OCI-LY3 (cell line): ENCODE results near the gene SLMAP.

Experiments
- H2AFZ ChIP-seq: fragments of 200-600, 300-600 bp; shearing (Covaris generic); 2 replicates; pipeline ENCODE4 v1.6.0; 2014; ENCODE audit warnings: antibody characterized with exemption, low read depth, low read length
- H3K27ac ChIP-seq: fragments of 200-600, 300-600 bp; sonication (generic); 2 replicates; pipeline ENCODE4 v1.5.1; 2014; ENCODE audit warnings: mild to moderate bottlenecking, low read length, moderate library complexity, mixed read lengths
- H3K27me3 ChIP-seq: fragments of 200-600, 300-600 bp; sonication (generic); 2 replicates; pipeline ENCODE4 v1.6.1; 2014; ENCODE audit warnings: low read depth, low read length, mixed read lengths
- H3K36me3 ChIP-seq: fragments of 200-600, 300-600 bp; sonication (generic); replicated peaks from 2 replicates; pipeline ENCODE3; 2014; ENCODE audit warnings: low read depth, low read length, mixed read lengths
- H3K4me1 ChIP-seq: fragments of 300-600, 200-600 bp; sonication (generic); 2 replicates; pipeline ENCODE4 v1.6.1; 2014; ENCODE audit warnings: low read length, mixed read lengths
- H3K4me2 ChIP-seq: fragments of 200-600, 300-600 bp; sonication (generic); 2 replicates; pipeline ENCODE4 v1.6.1; 2014; ENCODE audit warnings: low read length, mixed read lengths
- H3K4me3 ChIP-seq: fragments of 300-600, 200-600 bp; sonication (generic); 2 replicates; pipeline ENCODE4 v1.5.1; 2014; ENCODE audit warnings: antibody characterized with exemption, mild to moderate bottlenecking, low read length, moderate library complexity
- H3K79me2 ChIP-seq: fragments of 300-600, 200-600 bp; shearing (Covaris generic); 2 replicates; pipeline ENCODE4 v1.6.1; 2014; ENCODE audit warnings: mild to moderate bottlenecking, low read length, mixed read lengths
- H3K9ac ChIP-seq: fragments of 300-600, 200-600 bp; shearing (Covaris generic); 2 replicates; pipeline ENCODE4 v1.6.0; 2014; ENCODE audit warnings: mild to moderate bottlenecking, low read length, moderate library complexity
- H3K9me3 ChIP-seq: fragments of 200-600, 300-600 bp; shearing (Covaris generic); 2 replicates; pipeline ENCODE4 v1.6.1; 2014; ENCODE audit warnings: low read length, mixed read lengths; ENCODE audit not compliant: insufficient read depth
- H4K20me1 ChIP-seq: fragments of 200-600, 300-600 bp; sonication (generic); 2 replicates; pipeline ENCODE4 v1.6.1; 2016; ENCODE audit warnings: low read length, mixed read lengths; ENCODE audit not compliant: insufficient read depth
- EZH2phosphoT487 ChIP-seq: fragments of 200-600 bp; shearing (Covaris generic); IDR thresholded peaks from 2 replicates; pipeline ENCODE4 v1.6.1; 2018; ENCODE audit warnings: antibody characterized with exemption, mixed run types, low read depth
- TF ChIP-seq, protein P1 (sequence below): fragments of 200-600, 300-600 bp; sonication (generic); IDR thresholded peaks from 2 replicates; pipeline ENCODE4 v1.5.1; 2014; ENCODE audit warnings: antibody characterized with exemption, low read length, low read depth

SLMAP gene

DNA sequence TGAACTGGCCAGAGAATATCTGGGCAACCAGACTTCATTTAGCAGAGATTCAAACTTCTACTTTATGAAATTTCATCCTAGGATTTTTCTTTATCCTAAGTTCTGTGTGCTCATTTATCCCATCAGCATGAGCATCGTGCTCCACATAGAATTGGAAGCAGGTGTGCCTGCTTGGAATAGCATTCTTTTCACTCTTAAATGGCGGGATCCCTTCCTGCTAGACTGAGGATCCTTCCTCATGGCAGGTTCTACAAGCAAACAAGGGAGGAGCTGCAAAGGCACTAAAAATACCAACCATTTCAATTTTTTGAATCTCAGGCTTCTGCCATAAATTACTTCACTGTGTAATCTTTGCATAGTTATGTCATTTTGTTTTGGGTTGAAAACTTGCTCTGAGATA is 177.5 kb downstream of the SLMAP start:
- H3K79me2 ChIP-seq: no peaks in the 10 kb centered on the region
- no peaks in the 10 kb centered on the region for H4K20me1 ChIP-seq
- no peak overlapping the region for H2AFZ ChIP-seq
- H3K4me1 ChIP-seq: no peaks in the 10 kb centered on the region
- H3K9ac ChIP-seq: no peak overlapping the region
- TF ChIP-seq, protein P1, sequence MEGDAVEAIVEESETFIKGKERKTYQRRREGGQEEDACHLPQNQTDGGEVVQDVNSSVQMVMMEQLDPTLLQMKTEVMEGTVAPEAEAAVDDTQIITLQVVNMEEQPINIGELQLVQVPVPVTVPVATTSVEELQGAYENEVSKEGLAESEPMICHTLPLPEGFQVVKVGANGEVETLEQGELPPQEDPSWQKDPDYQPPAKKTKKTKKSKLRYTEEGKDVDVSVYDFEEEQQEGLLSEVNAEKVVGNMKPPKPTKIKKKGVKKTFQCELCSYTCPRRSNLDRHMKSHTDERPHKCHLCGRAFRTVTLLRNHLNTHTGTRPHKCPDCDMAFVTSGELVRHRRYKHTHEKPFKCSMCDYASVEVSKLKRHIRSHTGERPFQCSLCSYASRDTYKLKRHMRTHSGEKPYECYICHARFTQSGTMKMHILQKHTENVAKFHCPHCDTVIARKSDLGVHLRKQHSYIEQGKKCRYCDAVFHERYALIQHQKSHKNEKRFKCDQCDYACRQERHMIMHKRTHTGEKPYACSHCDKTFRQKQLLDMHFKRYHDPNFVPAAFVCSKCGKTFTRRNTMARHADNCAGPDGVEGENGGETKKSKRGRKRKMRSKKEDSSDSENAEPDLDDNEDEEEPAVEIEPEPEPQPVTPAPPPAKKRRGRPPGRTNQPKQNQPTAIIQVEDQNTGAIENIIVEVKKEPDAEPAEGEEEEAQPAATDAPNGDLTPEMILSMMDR: no peak
- TF ChIP-seq EZH2phosphoT487: no peak
- H3K4me2 ChIP-seq: no peak overlapping the region
- peaks cover 6% of the 10 kb centered on the region for H3K36me3 ChIP-seq
- H3K9me3 ChIP-seq: no peaks in the 10 kb centered on the region
- H3K4me3 ChIP-seq: no peak overlapping the region
- H3K27ac ChIP-seq: no peak overlapping the region
- no peaks in the 10 kb centered on the region for H3K27me3 ChIP-seq

GRCh38 chr3:57934373-57934772 is 178.3 kb downstream of the SLMAP start:
- no peak overlapping the region for H3K27ac ChIP-seq
- H3K36me3 ChIP-seq: peaks cover 6% of the 10 kb centered on the region
- no peaks in the 10 kb centered on the region for H3K79me2 ChIP-seq
- no peak for TF ChIP-seq EZH2phosphoT487
- TF ChIP-seq, protein P1: no peak
- H3K4me3 ChIP-seq: no peak overlapping the region
- H3K4me1 ChIP-seq: no peaks in the 10 kb centered on the region
- no peaks in the 10 kb centered on the region for H4K20me1 ChIP-seq
- no peak overlapping the region for H3K4me2 ChIP-seq
- H3K9ac ChIP-seq: no peak overlapping the region
- H3K27me3 ChIP-seq: no peaks in the 10 kb centered on the region
- no peaks in the 10 kb centered on the region for H3K9me3 ChIP-seq
- H2AFZ ChIP-seq: no peak overlapping the region

DNA sequence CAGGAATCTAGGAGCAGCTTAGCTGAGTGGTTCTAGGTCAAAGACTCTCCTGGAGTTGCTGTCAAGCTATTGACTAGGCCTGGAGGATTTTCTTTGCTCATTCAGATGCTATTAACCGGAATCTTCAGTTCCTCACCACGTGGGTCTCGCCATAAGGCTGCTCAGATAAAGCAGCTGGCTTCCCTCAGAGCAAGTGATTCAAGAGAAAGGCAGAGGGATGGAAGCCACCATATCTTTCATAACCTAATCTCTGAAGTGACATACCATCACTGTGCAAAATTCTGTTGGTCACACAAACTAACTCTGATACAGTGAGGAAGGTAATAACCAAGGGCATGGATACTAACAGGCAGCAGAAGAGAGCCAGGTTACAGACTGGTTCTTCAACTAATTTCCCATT is 179.4 kb downstream of the SLMAP start:
- H3K27ac ChIP-seq: no peak overlapping the region
- no peak overlapping the region for H3K4me3 ChIP-seq
- no peaks in the 10 kb centered on the region for H3K27me3 ChIP-seq
- H3K79me2 ChIP-seq: no peaks in the 10 kb centered on the region
- H3K4me2 ChIP-seq: no peak overlapping the region
- H4K20me1 ChIP-seq: no peaks in the 10 kb centered on the region
- TF ChIP-seq EZH2phosphoT487: no peak
- TF ChIP-seq, protein P1: no peak
- H3K9ac ChIP-seq: no peak overlapping the region
- H3K9me3 ChIP-seq: no peaks in the 10 kb centered on the region
- no peak overlapping the region for H2AFZ ChIP-seq
- peaks cover 6% of the 10 kb centered on the region for H3K36me3 ChIP-seq
- no peaks in the 10 kb centered on the region for H3K4me1 ChIP-seq

GRCh38 chr3:57937092-57937491 is 181.0 kb downstream of the SLMAP start:
- no peak for TF ChIP-seq EZH2phosphoT487
- TF ChIP-seq, protein P1: no peak
- H4K20me1 ChIP-seq: no peaks in the 10 kb centered on the region

More at GRCh38 chr3:57937092-57937491, 181.0 kb downstream of the SLMAP start:
- no peak overlapping the region for H3K9ac ChIP-seq
- no peaks in the 10 kb centered on the region for H3K79me2 ChIP-seq
- H3K27ac ChIP-seq: no peak overlapping the region
- peaks cover 2% of the 10 kb centered on the region for H3K36me3 ChIP-seq
- no peak overlapping the region for H3K4me3 ChIP-seq
- no peaks in the 10 kb centered on the region for H3K9me3 ChIP-seq
- H3K4me2 ChIP-seq: no peak overlapping the region
- no peaks in the 10 kb centered on the region for H3K27me3 ChIP-seq
- H2AFZ ChIP-seq: no peak overlapping the region
- no peaks in the 10 kb centered on the region for H3K4me1 ChIP-seq
